NCI-H1694 treated with DMSO at 0.1 percent for 48 hours (cell line): ENCODE results near the gene SERINC4.
A peak's percentile ranks its signal among the peaks of the same experiment; 100 is the strongest.
"Not testable (repeated sequence)": the region's sequence is repeated elsewhere in the genome, so short reads cannot be mapped to it uniquely, and the experiment has no call there.

Source experiments
- DNase-seq: peaks from one replicate; lab custom pipeline; 2025; lab: John Stamatoyannopoulos, UW

Gene SERINC4

GRCh38 chr15:43799945-43800285 lies at the start of gene SERINC4:
Gene SERINC4, minus strand, starts transcription at chr15:43800220. Its CDS starts 234 bp downstream, at chr15:43799986.
- DNase-seq, result no peak

GRCh38 chr15:43845421-43845820 lies 45.4 kb upstream of the SERINC4 start:
- no peak for DNase-seq

GRCh38 chr15:43832485-43832884 lies 32.5 kb upstream of the SERINC4 start:
- not testable (repeated sequence) for DNase-seq

GRCh38 chr15:43831519-43832052 lies 31.6 kb upstream of the SERINC4 start:
- DNase-seq, result not testable (repeated sequence)

GRCh38 chr15:43830691-43831275 lies 30.8 kb upstream of the SERINC4 start:
- not testable (repeated sequence) for DNase-seq

GRCh38 chr15:43829951-43830540 lies 30.0 kb upstream of the SERINC4 start:
- not testable (repeated sequence) for DNase-seq

- no peak for DNase-seq
Observed at GRCh38 chr15:43828061-43828657, 28.1 kb upstream of the SERINC4 start.

- DNase-seq, result peak; percentile 58
Observed at GRCh38 chr15:43826508-43827341, 26.7 kb upstream of the SERINC4 start, which contains the start of gene WDR76. Gene WDR76, plus strand, starts transcription at chr15:43827002. Its CDS starts 31 bp downstream, at chr15:43827033.

- DNase-seq, result no peak
Observed at GRCh38 chr15:43826029-43826507, 26.0 kb upstream of the SERINC4 start.

GRCh38 chr15:43825305-43825704 lies 25.3 kb upstream of the SERINC4 start:
- not testable (repeated sequence) for DNase-seq

GRCh38 chr15:43824302-43825246 lies 24.6 kb upstream of the SERINC4 start, which contains the start of gene MFAP1:
Gene MFAP1, minus strand, starts transcription at chr15:43824690. Its CDS starts 121 bp downstream, at chr15:43824569.
- peak; percentile 92 for DNase-seq

- no peak for DNase-seq
Observed at GRCh38 chr15:43821505-43821904, 21.5 kb upstream of the SERINC4 start.

GRCh38 chr15:43815064-43815463 lies 15.0 kb upstream of the SERINC4 start:
- DNase-seq, result not testable (repeated sequence)

- DNase-seq, result no peak
Observed at GRCh38 chr15:43808960-43809678, 9.1 kb upstream of the SERINC4 start.

- no peak for DNase-seq
Observed at GRCh38 chr15:43808435-43808950, 8.5 kb upstream of the SERINC4 start.

- DNase-seq, result not testable (repeated sequence)
Observed at GRCh38 chr15:43802676-43803075, 2.7 kb upstream of the SERINC4 start.

GRCh38 chr15:43800286-43801141 lies 494 bp upstream of the SERINC4 start, which contains the start of gene HYPK:
Gene HYPK, plus strand, starts transcription at chr15:43800599. Its CDS starts 24 bp downstream, at chr15:43800623.
- DNase-seq, result peak; percentile 42

- DNase-seq, result peak; percentile 1
Observed at GRCh38 chr15:43799209-43799944, 643 bp downstream of the SERINC4 start.
